ENCODE data around the gene WDCP.

WDCP gene

GRCh38 chr2:24080701-24081100 is 33.5 kb upstream of the WDCP start:
- peaks cover 15% of the 10 kb centered on the region for H3K4me1 ChIP-seq (ENCODE audit: low read length)
- H3F3A ChIP-seq (ENCODE audit: insufficient read depth, low read length) = peaks cover 29% of the 10 kb centered on the region
- H3K27ac ChIP-seq (ENCODE audit: low read length) = no peak overlapping the region
- H3K36me3 ChIP-seq (replicated peaks; ENCODE audit: insufficient read depth, low read length) = no peaks in the 10 kb centered on the region
- H3K9me3 ChIP-seq (replicated peaks; ENCODE audit: insufficient read depth, low read length) = no peaks in the 10 kb centered on the region
- no peak overlapping the region for H2AFZ ChIP-seq (ENCODE audit: low read length)
- H3K4me3 ChIP-seq (ENCODE audit: low read length) = no peak overlapping the region
- DNase-seq = no peak
- TF ChIP-seq EZH2 (optimal IDR thresholded peaks at IDR 0.05; ENCODE audit: low read depth, low read length) (no peak), EZH2phosphoT487 (IDR thresholded peaks at IDR 0.05; ENCODE audit: low read length) (no peak), CTCF (IDR thresholded peaks at IDR 0.05; ENCODE audit: low read length) (no peak)
- H3K79me2 ChIP-seq (ENCODE audit: low read length) = peaks cover 4% of the 10 kb centered on the region
- no peak overlapping the region for H3K9ac ChIP-seq (ENCODE audit: low read length)
- no peaks in the 10 kb centered on the region for H3K27me3 ChIP-seq (replicated peaks; ENCODE audit: insufficient read depth, low read length)
- no peaks in the 10 kb centered on the region for H3K9me2 ChIP-seq (replicated peaks; ENCODE audit: insufficient read depth, low read length)
- no peaks in the 10 kb centered on the region for H4K20me1 ChIP-seq (ENCODE audit: insufficient read depth, low read length)
- H3K4me2 ChIP-seq (ENCODE audit: low read depth, low read length) = no peak overlapping the region

- H3K79me2 ChIP-seq (ENCODE audit: low read length) = peaks cover 30% of the 10 kb centered on the region
- peaks cover 14% of the 10 kb centered on the region for H3F3A ChIP-seq (ENCODE audit: insufficient read depth, low read length)
- peak overlapping the region; percentile 85 for H3K4me2 ChIP-seq (ENCODE audit: low read depth, low read length)
- 0 out of 2 replicates have a peak overlapping the region, but pooled peaks have one; percentile 35 for H3K27ac ChIP-seq (ENCODE audit: low read length)
- H3K9me3 ChIP-seq (replicated peaks; ENCODE audit: insufficient read depth, low read length) = no peaks in the 10 kb centered on the region
- H3K9me2 ChIP-seq (replicated peaks; ENCODE audit: insufficient read depth, low read length) = no peaks in the 10 kb centered on the region
- H3K27me3 ChIP-seq (replicated peaks; ENCODE audit: insufficient read depth, low read length) = no peaks in the 10 kb centered on the region
- H3K4me1 ChIP-seq (ENCODE audit: low read length) = peaks cover 15% of the 10 kb centered on the region
- no peak for TF ChIP-seq EZH2phosphoT487 (IDR thresholded peaks at IDR 0.05; ENCODE audit: low read length)
- no peak for TF ChIP-seq CTCF (IDR thresholded peaks at IDR 0.05; ENCODE audit: low read length)
- TF ChIP-seq EZH2 (optimal IDR thresholded peaks at IDR 0.05; ENCODE audit: low read depth, low read length) = no peak
- H3K9ac ChIP-seq (ENCODE audit: low read length) = peak overlapping the region; percentile 63; the same call in 1 of the 2 replicates
- no peak for DNase-seq
- no peaks in the 10 kb centered on the region for H4K20me1 ChIP-seq (ENCODE audit: insufficient read depth, low read length)
- no peaks in the 10 kb centered on the region for H3K36me3 ChIP-seq (replicated peaks; ENCODE audit: insufficient read depth, low read length)
- no peak overlapping the region for H2AFZ ChIP-seq (ENCODE audit: low read length)
- H3K4me3 ChIP-seq (ENCODE audit: low read length) = peak overlapping the region; percentile 86
Observed at GRCh38 chr2:24077879-24078278, 30.7 kb upstream of the WDCP start.

GRCh38 chr2:24077535-24077877 is 30.3 kb upstream of the WDCP start:
- Histone ChIP-seq H4K20me1 (ENCODE audit: insufficient read depth, low read length) (no peaks in the 10 kb centered on the region), H3K9me3 (replicated peaks; ENCODE audit: insufficient read depth, low read length) (no peaks in the 10 kb centered on the region), H3K4me3 (ENCODE audit: low read length) (peak overlapping the region; percentile 86), H2AFZ (ENCODE audit: low read length) (peak overlapping the region; percentile 74), H3K36me3 (replicated peaks; ENCODE audit: insufficient read depth, low read length) (no peaks in the 10 kb centered on the region), H3K4me2 (ENCODE audit: low read depth, low read length) (peak overlapping the region; percentile 85), H3K9ac (ENCODE audit: low read length) (peak overlapping the region; percentile 63), H3K4me1 (ENCODE audit: low read length) (peaks cover 13% of the 10 kb centered on the region), H3K27ac (ENCODE audit: low read length) (peak overlapping the region; percentile 35; the same call in 1 of the 2 replicates), H3K9me2 (replicated peaks; ENCODE audit: insufficient read depth, low read length) (no peaks in the 10 kb centered on the region), H3K27me3 (replicated peaks; ENCODE audit: insufficient read depth, low read length) (no peaks in the 10 kb centered on the region), H3F3A (ENCODE audit: insufficient read depth, low read length) (peaks cover 14% of the 10 kb centered on the region), H3K79me2 (ENCODE audit: low read length) (peaks cover 34% of the 10 kb centered on the region)
- TF ChIP-seq EZH2phosphoT487 (IDR thresholded peaks at IDR 0.05; ENCODE audit: low read length) (no peak), CTCF (IDR thresholded peaks at IDR 0.05; ENCODE audit: low read length) (no peak), EZH2 (optimal IDR thresholded peaks at IDR 0.05; ENCODE audit: low read depth, low read length) (no peak)
- DNase-seq = no peak

Measured in MM.1S (cell line).